ENCODE measurements around the gene PLCB1. TPM values are rescaled to one million over a fixed set of nuclear protein-coding genes. Genes with fewer than 3 reads are reported as not detected.

PLCB1 gene
- total RNA-seq, 1 donor = 13.4 TPM

DNA sequence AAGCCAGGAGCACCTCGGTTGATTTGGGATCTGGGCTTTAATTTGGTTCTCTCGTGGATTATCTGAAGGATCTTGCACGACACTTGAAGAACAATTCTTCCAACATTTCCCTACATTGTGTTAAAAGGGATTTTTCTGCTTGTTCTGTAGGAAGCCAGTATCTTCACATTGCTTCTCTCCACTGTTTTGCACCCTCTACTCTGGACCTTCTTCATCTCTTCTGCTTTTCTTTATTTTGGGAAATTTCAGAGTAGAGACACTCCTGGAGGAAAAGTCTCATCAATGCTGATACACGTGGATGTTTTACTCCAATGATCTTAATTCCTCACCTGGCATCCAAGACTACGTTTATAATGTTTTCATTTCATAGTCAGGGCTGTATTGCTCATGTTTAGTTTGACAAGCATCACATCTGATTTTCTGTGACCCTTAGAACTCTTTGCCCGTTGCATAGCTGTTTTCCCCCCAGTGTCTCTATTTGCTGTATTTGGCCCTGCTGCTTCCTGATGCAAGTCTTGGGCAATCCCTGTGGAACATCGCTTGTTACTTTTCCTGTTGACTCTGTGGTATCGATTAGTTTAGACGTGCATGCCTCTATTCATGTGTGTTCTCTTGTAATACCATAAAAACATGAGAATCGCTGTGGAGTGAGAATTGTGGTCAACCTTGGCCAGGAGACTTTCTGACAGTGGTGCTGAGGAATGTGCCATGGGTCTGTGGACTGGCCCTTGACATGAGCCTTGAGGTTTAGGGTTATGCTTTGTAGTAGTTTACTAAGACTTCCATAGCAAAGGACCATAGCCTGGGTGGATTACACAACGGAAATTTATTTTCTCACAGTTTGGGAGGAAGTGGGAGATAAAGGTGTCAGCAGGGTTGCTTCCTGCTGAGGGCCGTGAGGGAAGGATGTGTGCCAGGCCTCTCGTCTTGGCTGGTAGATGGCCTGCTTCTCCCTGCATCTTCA is 12.5 kb downstream of the PLCB1 start:
- peak overlapping the region; percentile 29 for H3K27ac ChIP-seq (ENCODE audit: low read depth, low read length)
- no peaks in the 10 kb centered on the region for H3K36me3 ChIP-seq (ENCODE audit: insufficient read depth, low read length)
- H3K4me3 ChIP-seq (ENCODE audit: insufficient read depth, low read length) = no peak overlapping the region
- no peaks in the 10 kb centered on the region for H4K20me1 ChIP-seq (ENCODE audit: insufficient read depth, low read length)
- DNase-seq (ENCODE audit: insufficient read length, low spot score, missing footprints) = no peak
- peaks cover 5% of the 10 kb centered on the region for H3K27me3 ChIP-seq (ENCODE audit: insufficient read depth, low read length)
- peak overlapping the region; percentile 15 for H3K4me2 ChIP-seq (ENCODE audit: insufficient read depth, low read length)
- no peaks in the 10 kb centered on the region for H3K9me3 ChIP-seq (ENCODE audit: low read depth, low read length)
- peaks cover 21% of the 10 kb centered on the region for H3K4me1 ChIP-seq (ENCODE audit: insufficient read depth, low read length)
- H2AFZ ChIP-seq (ENCODE audit: low read length) = no peak overlapping the region
- TF ChIP-seq, protein P1, sequence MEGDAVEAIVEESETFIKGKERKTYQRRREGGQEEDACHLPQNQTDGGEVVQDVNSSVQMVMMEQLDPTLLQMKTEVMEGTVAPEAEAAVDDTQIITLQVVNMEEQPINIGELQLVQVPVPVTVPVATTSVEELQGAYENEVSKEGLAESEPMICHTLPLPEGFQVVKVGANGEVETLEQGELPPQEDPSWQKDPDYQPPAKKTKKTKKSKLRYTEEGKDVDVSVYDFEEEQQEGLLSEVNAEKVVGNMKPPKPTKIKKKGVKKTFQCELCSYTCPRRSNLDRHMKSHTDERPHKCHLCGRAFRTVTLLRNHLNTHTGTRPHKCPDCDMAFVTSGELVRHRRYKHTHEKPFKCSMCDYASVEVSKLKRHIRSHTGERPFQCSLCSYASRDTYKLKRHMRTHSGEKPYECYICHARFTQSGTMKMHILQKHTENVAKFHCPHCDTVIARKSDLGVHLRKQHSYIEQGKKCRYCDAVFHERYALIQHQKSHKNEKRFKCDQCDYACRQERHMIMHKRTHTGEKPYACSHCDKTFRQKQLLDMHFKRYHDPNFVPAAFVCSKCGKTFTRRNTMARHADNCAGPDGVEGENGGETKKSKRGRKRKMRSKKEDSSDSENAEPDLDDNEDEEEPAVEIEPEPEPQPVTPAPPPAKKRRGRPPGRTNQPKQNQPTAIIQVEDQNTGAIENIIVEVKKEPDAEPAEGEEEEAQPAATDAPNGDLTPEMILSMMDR (IDR thresholded peaks at IDR 0.05; ENCODE audit: extremely low read depth, low read depth, low read length) = no peak
- peaks cover 2% of the 10 kb centered on the region for H3K79me2 ChIP-seq (ENCODE audit: insufficient read depth, low read length)

DNA sequence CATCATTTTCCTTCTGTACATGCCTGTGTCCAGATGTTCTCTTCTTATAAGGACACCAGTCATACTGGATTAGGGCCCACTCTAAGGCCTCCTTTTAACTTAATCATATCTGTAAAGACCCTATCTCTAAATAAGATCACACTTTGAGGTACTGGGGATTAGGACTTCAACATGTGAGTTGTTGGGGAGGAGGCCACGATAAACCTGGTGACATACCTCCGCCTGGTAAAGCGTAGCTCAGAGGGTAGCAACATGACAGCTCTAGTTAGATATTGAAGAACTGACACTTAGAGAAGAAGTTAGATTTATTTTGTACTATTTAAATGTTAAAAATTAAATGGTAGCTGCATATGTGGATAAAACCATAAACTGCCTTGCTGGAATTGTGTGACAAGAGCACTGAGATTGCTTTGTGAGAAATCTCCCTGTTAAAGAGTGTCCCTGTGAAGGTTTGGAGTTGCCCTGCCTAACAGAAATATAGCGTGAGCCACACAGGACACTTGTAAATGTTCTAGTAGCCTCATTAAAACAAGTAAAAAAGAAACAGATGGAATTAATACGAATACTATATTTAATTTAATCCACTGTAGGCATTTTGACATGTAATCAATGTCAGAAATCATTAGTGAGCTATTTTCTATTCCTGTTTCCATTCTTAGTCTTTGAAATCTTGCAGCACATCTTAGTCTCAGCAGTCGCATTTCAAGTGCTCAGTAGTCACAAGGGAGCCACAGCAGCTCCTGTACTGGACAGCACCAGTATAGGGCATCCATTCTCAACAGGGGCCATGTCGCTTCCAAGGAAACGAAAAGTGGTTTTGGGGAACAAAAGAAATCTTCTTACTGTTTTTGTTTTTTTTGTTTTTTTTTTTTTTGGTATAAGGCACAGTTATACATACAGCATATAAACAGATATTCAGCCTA is 13.4 kb downstream of the PLCB1 start:
- H3K4me3 ChIP-seq (ENCODE audit: insufficient read depth, low read length) = no peak overlapping the region
- H4K20me1 ChIP-seq (ENCODE audit: insufficient read depth, low read length) = no peaks in the 10 kb centered on the region
- H3K4me2 ChIP-seq (ENCODE audit: insufficient read depth, low read length) = peak overlapping the region; percentile 15
- H3K27ac ChIP-seq (ENCODE audit: low read depth, low read length) = peak overlapping the region; percentile 29
- H3K9me3 ChIP-seq (ENCODE audit: low read depth, low read length) = no peaks in the 10 kb centered on the region
- H2AFZ ChIP-seq (ENCODE audit: low read length) = no peak overlapping the region
- no peak for DNase-seq (ENCODE audit: insufficient read length, low spot score, missing footprints)
- no peaks in the 10 kb centered on the region for H3K36me3 ChIP-seq (ENCODE audit: insufficient read depth, low read length)
- peaks cover 2% of the 10 kb centered on the region for H3K79me2 ChIP-seq (ENCODE audit: insufficient read depth, low read length)
- peaks cover 5% of the 10 kb centered on the region for H3K27me3 ChIP-seq (ENCODE audit: insufficient read depth, low read length)
- TF ChIP-seq, protein P1 (IDR thresholded peaks at IDR 0.05; ENCODE audit: extremely low read depth, low read depth, low read length) = no peak
- H3K4me1 ChIP-seq (ENCODE audit: insufficient read depth, low read length) = peaks cover 24% of the 10 kb centered on the region

DNA sequence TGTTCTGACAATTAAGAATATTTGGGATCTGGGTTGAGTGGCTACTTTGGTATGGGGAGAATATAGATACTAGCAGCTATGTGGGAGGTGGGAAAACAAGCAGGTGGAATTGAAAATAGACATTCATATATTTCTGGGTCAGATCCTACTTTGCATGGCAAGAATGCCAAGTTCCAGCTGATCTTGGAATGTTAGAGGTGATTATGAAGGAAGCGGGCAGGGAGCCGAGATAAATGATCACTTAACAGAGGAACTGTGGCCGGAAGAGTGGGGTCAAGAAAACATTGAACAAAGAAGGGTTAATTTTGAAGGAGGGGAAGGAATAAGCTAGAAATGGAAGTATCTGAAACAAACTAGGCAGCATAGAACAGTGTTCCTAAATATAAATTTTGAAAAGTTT is 15.4 kb downstream of the PLCB1 start:
- no peak overlapping the region for H3K4me2 ChIP-seq (ENCODE audit: insufficient read depth, low read length)
- H3K27ac ChIP-seq (ENCODE audit: low read depth, low read length) = no peak overlapping the region
- H3K4me1 ChIP-seq (ENCODE audit: insufficient read depth, low read length) = peaks cover 31% of the 10 kb centered on the region
- peaks cover 5% of the 10 kb centered on the region for H3K27me3 ChIP-seq (ENCODE audit: insufficient read depth, low read length)
- H3K36me3 ChIP-seq (ENCODE audit: insufficient read depth, low read length) = no peaks in the 10 kb centered on the region
- H3K79me2 ChIP-seq (ENCODE audit: insufficient read depth, low read length) = peaks cover 2% of the 10 kb centered on the region
- DNase-seq (ENCODE audit: insufficient read length, low spot score, missing footprints) = no peak
- H3K9me3 ChIP-seq (ENCODE audit: low read depth, low read length) = no peaks in the 10 kb centered on the region
- H4K20me1 ChIP-seq (ENCODE audit: insufficient read depth, low read length) = no peaks in the 10 kb centered on the region
- H3K4me3 ChIP-seq (ENCODE audit: insufficient read depth, low read length) = no peak overlapping the region
- no peak overlapping the region for H2AFZ ChIP-seq (ENCODE audit: low read length)
- TF ChIP-seq, protein P1 (IDR thresholded peaks at IDR 0.05; ENCODE audit: extremely low read depth, low read depth, low read length) = no peak
